PC-3 (cell line): ENCODE measurements around the gene PLCE1. TPM values are rescaled to one million over a fixed set of nuclear protein-coding genes. Genes with fewer than 3 reads are reported as not detected.

Experiments
- ATAC-seq: fragments of 200-7000 bp; cut with Tn5 transposase; 2 replicates; pipeline ENCODE4 v1.9.1; 2020; ENCODE audit warnings: mild to moderate bottlenecking, moderate library complexity
- BruUV-seq: library from RNA; stranded (reverse); fragments of 400-500 nt; replicated peaks from 2 replicates; lab custom pipeline; 2021; lab: Mats Ljungman, UMichigan
- CTCF ChIA-PET: fragments of 300-600 bp; sonication (Branson Sonifier 250); formaldehyde crosslinking; loops from one replicate; lab custom pipeline; 2022; ENCODE audit warnings: antibody characterized with exemption; lab: Charles Lee
- POLR2A ChIA-PET: fragments of 300-600 bp; sonication (Branson Sonifier 250); formaldehyde crosslinking; loops from one replicate; lab custom pipeline; 2022; ENCODE audit warnings: antibody characterized with exemption; ENCODE audit not compliant: unreplicated experiment; lab: Charles Lee
- DNase-seq: peaks from one replicate; pipeline ENCODE4 v3.0.0-alpha.2; 2015
- H2AFZ ChIP-seq: fragments of 300-600 bp; sonication (generic); 2 replicates; pipeline ENCODE4 v1.6.0; 2016; ENCODE audit warnings: antibody characterized with exemption, low read length
- H3F3A ChIP-seq: fragments of 300-600 bp; sonication (generic); one replicate; pipeline ENCODE4 v1.6.0; 2017; ENCODE audit warnings: antibody characterized with exemption, low read length, control low read depth, mild to moderate bottlenecking; ENCODE audit not compliant: unreplicated experiment
- H3K27ac ChIP-seq: fragments of 300-600 bp; sonication (generic); 2 replicates; pipeline ENCODE4 v1.5.1; 2016; ENCODE audit warnings: mild to moderate bottlenecking, low read length
- H3K27me3 ChIP-seq: fragments of 300-600 bp; sonication (generic); 2 replicates; pipeline ENCODE4 v1.6.1; 2016; ENCODE audit warnings: low read length, mixed read lengths
- H3K36me3 ChIP-seq: fragments of 300-600 bp; sonication (generic); 2 replicates; pipeline ENCODE4 v1.6.1; 2016; ENCODE audit warnings: low read depth, mixed run types, low read length, mixed read lengths
- H3K4me1 ChIP-seq: fragments of 300-600 bp; sonication (generic); 2 replicates; pipeline ENCODE4 v1.5.1; 2016; ENCODE audit warnings: low read length; ENCODE audit not compliant: insufficient read depth
- H3K4me2 ChIP-seq: fragments of 300-600 bp; sonication (generic); 2 replicates; pipeline ENCODE4 v1.6.0; 2016; ENCODE audit warnings: low read length
- H3K4me3 ChIP-seq: fragments of 300-600 bp; sonication (generic); 2 replicates; pipeline ENCODE4 v1.5.1; 2016; ENCODE audit warnings: mild to moderate bottlenecking, low read length, mixed read lengths
- H3K79me2 ChIP-seq: fragments of 300-600 bp; sonication (generic); 2 replicates; pipeline ENCODE4 v1.6.1; 2017; ENCODE audit warnings: low read length, mixed read lengths
- H3K9ac ChIP-seq: fragments of 300-600 bp; sonication (generic); 2 replicates; pipeline ENCODE4 v1.6.0; 2016; ENCODE audit warnings: mild to moderate bottlenecking, low read length
- H3K9me2 ChIP-seq: fragments of 300-600 bp; sonication (generic); replicated peaks from 2 replicates; pipeline ENCODE4 v1.6.1; 2016; ENCODE audit warnings: mixed run types, low read length, mixed read lengths
- H3K9me3 ChIP-seq: fragments of 300-600 bp; sonication (generic); 2 replicates; pipeline ENCODE4 v1.6.1; 2016; ENCODE audit warnings: low read length, mixed read lengths
- H4K20me1 ChIP-seq: fragments of 300-600 bp; sonication (generic); 2 replicates; pipeline ENCODE4 v1.6.1; 2016; ENCODE audit warnings: low read length, mixed read lengths
- CTCF ChIP-seq: fragments of 300-600 bp; sonication (generic); conservative IDR thresholded peaks from 2 replicates; pipeline ENCODE4 v1.5.1; 2017; ENCODE audit warnings: antibody characterized with exemption, low read depth, mild to moderate bottlenecking, low read length
- EZH2 ChIP-seq: fragments of 300-600 bp; sonication (generic); IDR thresholded peaks from one replicate; pipeline ENCODE4 v1.6.1; 2017; ENCODE audit warnings: antibody characterized with exemption, mild to moderate bottlenecking, low read length; ENCODE audit not compliant: unreplicated experiment
- EZH2phosphoT487 ChIP-seq: fragments of 300-600 bp; sonication (generic); IDR thresholded peaks from 2 replicates; pipeline ENCODE4 v1.6.1; 2018; ENCODE audit warnings: mild to moderate bottlenecking, antibody characterized with exemption, low read length, borderline replicate concordance
- intact Hi-C: fragments of 100-400 bp; cut with micrococcal nuclease; formaldehyde crosslinking; loops from 2 replicates; pipeline ENCODE4 v1.9.0; 2023
- total RNA-seq: library from RNA; depleted of rRNA; stranded (reverse); fragments of >200 nt; gene quantifications from 2 replicates; pipeline ENCODE4 v1.2.3, GENCODE V29; 2014

PLCE1 gene
- total RNA-seq, 1 experiment from 2014 or later = 11.4 TPM

GRCh38 chr10:93992400-93993030, 1.2 kb upstream of the PLCE1 start:
- BruUV-seq = no TSS peak
- H3K4me1 ChIP-seq = peaks cover 48% of the 10 kb centered on the region
- H3K79me2 ChIP-seq = peaks cover 34% of the 10 kb centered on the region
- ChIA-PET POLR2A (no interaction called here), CTCF (interaction anchor here (0.8 to 1.0 kb wide), 2 partner anchors 76 to 171 kb away, joined by 4 to 8 read pairs; no protein-coding TSS in a partner anchor)
- H3K9me2 ChIP-seq = no peaks in the 10 kb centered on the region
- no peak overlapping the region for H3K4me3 ChIP-seq
- intact Hi-C loops = loop anchor here (5.0 kb wide), 1 partner anchor 75 kb away; no protein-coding TSS in a partner anchor
- no peak for ATAC-seq
- H4K20me1 ChIP-seq = no peaks in the 10 kb centered on the region
- H3K36me3 ChIP-seq = no peaks in the 10 kb centered on the region
- H3K4me2 ChIP-seq = peak overlapping the region; percentile 70; the same call in 1 of the 2 replicates
- peak overlapping the region; percentile 19; the same call in 1 of the 2 replicates for H3K27ac ChIP-seq
- no peak overlapping the region for H2AFZ ChIP-seq
- H3K9ac ChIP-seq = no peak overlapping the region
- no peaks in the 10 kb centered on the region for H3K9me3 ChIP-seq
- peak; percentile 22 for DNase-seq
- H3K27me3 ChIP-seq = no peaks in the 10 kb centered on the region
- peaks cover 5% of the 10 kb centered on the region for H3F3A ChIP-seq
- TF ChIP-seq EZH2 = no peak
- peak; percentile 26; the same call in 1 of the 2 replicates for TF ChIP-seq CTCF

GRCh38 chr10:93993414-93993781, 333 bp upstream of the PLCE1 start:
- Histone ChIP-seq H3K27ac (no peak overlapping the region), H3K9ac (peak overlapping the region; percentile 57), H3K4me3 (peak overlapping the region; percentile 62), H2AFZ (peak overlapping the region; percentile 86), H3K4me2 (peak overlapping the region; percentile 70), H3K79me2 (peaks cover 43% of the 10 kb centered on the region), H3K36me3 (no peaks in the 10 kb centered on the region), H3K9me2 (no peaks in the 10 kb centered on the region), H3F3A (peaks cover 5% of the 10 kb centered on the region), H3K27me3 (no peaks in the 10 kb centered on the region), H3K9me3 (no peaks in the 10 kb centered on the region), H4K20me1 (no peaks in the 10 kb centered on the region), H3K4me1 (peaks cover 48% of the 10 kb centered on the region)
- ChIA-PET CTCF (no interaction called here), POLR2A (no interaction called here)
- intact Hi-C loops = loop anchor here (5.0 kb wide), 1 partner anchor 76 kb away; no protein-coding TSS in a partner anchor
- BruUV-seq = no TSS peak
- ATAC-seq (peak; percentile 7), DNase-seq (no peak)
- TF ChIP-seq EZH2phosphoT487 (no peak), EZH2 (no peak), CTCF (no peak)

- Histone ChIP-seq H3F3A (peaks cover 5% of the 10 kb centered on the region), H3K27ac (peak overlapping the region; percentile 13), H3K36me3 (no peaks in the 10 kb centered on the region), H3K9me2 (no peaks in the 10 kb centered on the region), H3K9ac (peak overlapping the region; percentile 66), H3K27me3 (no peaks in the 10 kb centered on the region), H3K4me2 (peak overlapping the region; percentile 91), H2AFZ (peak overlapping the region; percentile 57), H3K4me1 (peaks cover 48% of the 10 kb centered on the region), H3K9me3 (no peaks in the 10 kb centered on the region), H4K20me1 (no peaks in the 10 kb centered on the region), H3K79me2 (peaks cover 53% of the 10 kb centered on the region), H3K4me3 (peak overlapping the region; percentile 88)
- TF ChIP-seq CTCF = no peak
- TF ChIP-seq EZH2 = no peak
- no peak for TF ChIP-seq EZH2phosphoT487
- BruUV-seq = no TSS peak
- ChIA-PET CTCF (no interaction called here), POLR2A (no interaction called here)
- no peak for ATAC-seq
- no peak for DNase-seq
- intact Hi-C loops = loop anchor here (5.0 kb wide), 1 partner anchor 77 kb away; no protein-coding TSS in a partner anchor
Measured at GRCh38 chr10:93994438-93994801, 689 bp downstream of the PLCE1 start.
